Activated CD4-positive, alpha-beta T cell treated with anti-CD3 and anti-CD28 coated beads, Interleukin-2, amount 50 U/mL, for 4 hours (primary cell): ENCODE data around the gene QSOX2.
"Not testable (repeated sequence)": the region's sequence is repeated elsewhere in the genome, so short reads cannot be mapped to it uniquely, and the experiment has no call there.

Experiments
- DNase-seq, 2 experiments: peaks; one replicate each; pipeline ENCODE4 v3.0.0-alpha.2; 2020

The QSOX2 gene

DNA sequence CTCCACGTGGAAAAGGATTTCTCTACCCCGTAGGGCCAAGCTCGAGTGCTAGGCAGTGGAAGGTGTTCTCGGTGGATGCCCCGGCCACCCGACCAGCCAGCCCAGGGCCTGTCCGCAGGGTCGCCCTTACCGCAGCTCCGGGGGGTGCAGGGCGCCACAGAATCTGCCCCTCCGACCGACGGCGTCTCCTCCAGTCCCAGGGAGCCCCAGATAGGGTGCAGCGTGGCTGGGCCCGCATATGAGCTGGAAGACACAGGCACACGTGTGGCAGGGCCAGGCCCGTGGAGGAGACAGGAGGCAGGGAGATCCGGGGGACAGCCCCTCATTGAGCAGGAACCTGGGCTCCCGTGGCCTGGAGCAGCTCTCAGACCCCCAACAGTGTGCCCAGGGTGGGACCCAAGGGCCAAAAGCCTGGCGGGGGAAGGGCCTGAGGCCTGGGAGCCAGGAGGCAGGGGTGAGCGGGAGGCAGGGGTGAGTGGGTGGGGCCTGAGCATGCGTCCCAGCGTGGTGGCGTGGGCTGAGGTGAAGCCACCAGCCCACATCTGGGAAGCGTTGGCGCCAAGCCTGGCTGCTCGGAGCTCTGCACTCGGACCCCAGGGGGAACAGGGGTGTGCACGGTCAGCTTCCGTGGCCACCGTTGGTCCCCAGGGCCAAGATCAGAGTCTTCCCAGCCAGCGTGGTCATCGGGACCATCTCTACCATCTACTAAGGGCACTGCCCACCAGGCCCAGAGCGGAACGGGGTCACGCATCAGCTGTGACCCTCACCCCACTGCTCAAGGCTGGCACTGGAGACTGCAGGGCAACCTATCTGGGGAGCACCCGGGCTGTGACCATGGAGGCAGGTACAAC, 36.0 kb upstream of the QSOX2 start:
- no peak for DNase-seq

DNA sequence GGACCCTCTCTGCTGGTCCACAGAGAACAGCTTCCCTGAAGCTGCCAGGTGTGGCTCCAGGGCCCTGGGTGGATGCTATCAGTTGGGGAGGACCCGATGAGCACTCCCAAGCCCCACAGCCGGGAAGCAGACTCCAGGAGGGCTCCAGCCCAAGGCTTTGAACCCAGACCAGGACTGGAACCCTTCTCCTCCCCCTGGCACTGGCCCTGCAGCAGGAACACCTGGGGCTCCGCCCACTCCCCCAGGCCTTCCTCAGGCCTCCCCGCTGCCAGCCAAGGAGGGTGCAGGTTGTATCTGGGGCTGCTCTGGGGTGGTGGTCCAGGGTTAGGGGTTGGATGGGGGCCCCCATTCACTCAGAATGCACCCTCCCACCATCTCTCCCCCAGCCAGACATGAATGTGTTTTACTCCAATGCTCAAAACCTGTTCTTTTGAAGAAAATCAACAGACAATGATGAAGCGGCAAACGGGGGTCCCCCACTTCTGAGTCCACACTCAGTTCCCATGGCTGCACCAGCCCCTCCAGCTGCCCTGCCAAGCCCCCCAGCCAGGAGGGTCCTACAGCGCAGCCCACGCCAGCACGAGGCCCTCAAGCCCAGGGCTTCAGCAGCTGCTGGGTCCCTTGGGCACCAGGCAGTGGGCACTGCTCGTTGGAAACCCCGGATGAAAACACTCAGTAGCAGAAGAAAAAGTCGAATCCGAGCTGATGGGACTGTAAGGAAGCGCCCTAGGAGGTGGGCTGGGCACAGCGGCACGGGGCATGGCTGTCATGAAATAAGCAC, 35.1 kb upstream of the QSOX2 start:
- DNase-seq, result no peak

DNA sequence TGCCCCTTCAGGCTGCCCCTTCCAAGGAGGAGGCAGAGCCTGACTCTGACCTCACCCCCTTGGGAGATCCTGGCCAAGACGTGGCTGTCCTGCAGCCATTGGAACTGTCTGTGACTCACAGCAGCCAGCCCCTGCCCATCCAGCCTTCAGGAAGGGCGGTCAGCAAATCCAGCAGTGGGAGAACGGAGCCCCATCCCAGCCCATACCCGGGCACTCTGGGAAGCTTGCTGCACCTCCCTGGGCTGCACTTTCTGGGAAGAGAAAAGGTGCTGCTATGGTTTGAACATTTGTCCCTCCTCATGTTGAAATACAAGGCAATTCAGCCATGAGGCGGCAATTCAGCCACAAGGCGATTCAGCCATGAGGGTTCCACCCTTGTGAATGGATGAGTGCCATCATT, 33.9 kb upstream of the QSOX2 start:
- DNase-seq, result no peak

DNA sequence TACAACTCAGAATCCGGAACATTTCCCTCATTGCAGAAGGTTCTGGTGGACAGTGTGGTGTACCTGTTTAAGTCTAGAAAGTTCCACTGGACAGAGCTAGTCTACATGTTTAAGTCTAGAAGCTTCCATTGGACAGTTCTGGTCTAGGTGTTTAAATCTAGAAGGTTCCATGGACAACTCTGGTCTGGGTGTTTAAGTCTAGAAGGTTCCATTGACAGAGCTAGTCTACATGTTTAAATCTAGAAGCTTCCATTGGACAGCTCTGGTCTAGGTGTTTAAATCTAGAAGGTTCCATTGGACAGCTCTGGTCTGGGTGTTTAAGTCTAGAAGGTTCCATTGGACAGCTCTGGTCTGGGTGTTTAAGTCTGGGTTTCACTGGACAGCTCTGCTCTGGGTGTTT, 33.3 kb upstream of the QSOX2 start:
- no peak for DNase-seq

DNA sequence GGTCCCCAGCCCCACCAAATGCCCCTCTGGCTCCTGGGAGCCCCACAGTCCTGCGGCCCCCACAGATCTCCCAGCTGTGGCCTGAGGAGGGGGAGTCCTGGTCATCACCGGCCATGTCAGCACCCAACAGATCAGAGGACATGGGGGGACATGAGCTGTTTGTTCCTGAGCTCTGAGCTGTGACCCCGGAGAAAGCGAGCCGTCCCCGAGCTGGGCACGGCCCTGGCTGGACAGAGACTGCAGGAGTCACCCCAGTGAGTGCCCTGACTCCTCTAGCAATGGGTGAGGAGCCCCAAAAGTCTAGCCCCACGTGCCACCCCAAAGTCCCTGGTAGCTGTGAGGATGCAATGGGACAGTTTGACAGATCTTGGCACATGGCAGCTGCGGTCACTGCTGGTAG, 32.6 kb upstream of the QSOX2 start:
- no peak for DNase-seq

DNA sequence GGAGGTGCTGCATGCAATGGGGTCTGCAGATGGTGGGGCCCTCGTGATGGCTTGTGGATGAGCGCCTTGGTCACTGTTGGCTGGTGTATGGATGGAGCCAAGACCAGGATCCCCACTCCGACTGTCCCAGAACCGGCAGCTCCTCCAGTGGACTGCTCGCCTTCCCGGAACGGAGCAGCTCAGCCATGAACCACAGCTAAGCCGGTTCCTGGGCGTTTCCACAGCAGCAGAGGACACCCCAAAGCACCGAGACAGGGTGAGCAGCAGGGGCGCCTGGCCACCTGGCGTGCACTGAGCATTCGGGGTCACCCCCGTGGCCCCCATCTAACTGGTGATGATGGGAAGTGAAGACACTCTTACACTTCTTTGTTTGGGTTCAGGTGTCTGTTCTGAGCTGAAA, 32.1 kb upstream of the QSOX2 start:
- no peak for DNase-seq

DNA sequence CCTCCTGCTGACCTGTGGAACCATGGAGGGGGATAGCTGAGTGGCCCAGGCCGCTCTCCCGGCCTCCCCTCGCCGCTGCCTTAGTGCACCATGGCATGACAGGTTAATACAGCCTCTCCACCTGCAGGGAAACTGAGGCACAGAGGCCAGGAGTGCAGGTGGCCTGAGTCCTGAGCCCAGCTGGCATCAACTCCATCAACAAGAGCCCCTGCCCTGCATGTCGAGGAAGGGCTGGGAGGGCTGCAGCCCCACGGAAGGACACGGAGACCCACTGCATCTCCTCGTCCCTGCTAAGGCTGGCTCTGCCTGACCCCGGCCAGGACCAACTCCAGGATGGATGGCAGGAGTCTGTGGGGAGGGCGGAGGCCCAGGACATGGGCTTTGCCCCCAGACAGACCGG, 31.1 kb upstream of the QSOX2 start:
- DNase-seq, result no peak

DNA sequence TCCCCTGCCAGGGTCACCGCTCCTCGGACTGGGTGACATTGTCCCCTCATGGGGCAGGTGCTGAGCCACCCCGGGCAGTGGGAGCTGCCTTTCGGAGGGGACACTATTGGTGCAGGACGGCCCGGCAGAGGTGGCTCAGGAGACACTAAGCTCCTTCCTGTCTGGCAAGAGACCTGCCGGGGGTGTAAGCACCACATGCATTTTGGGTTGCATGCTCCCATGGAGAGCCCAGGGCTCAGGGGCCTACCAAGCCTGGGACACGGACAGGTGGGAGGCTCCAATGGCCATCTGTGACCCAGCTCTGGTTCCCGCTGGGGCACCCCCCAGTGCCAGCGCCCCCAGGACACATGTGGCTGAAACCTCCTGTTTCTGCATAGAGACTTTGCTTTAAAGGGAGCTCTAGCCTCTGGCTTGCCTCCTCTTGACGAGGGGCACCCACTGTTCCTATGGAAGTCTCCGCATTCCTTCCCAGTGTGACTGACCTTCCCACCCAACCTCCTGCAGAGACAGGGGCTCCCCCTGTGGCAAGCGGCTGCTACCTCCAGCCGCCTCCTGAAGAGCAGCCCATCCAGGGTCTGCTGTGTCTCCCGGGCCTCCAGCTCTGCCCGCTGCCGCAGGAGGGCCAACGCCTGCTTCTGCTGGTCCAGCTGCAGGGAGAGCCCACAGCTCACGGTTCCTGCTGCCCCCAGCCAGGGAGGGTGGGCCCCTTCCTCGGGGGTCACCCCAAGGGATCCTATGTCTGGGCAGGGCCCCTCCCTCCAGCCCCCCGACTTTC, 30.2 kb upstream of the QSOX2 start:
- DNase-seq, result no peak

DNA sequence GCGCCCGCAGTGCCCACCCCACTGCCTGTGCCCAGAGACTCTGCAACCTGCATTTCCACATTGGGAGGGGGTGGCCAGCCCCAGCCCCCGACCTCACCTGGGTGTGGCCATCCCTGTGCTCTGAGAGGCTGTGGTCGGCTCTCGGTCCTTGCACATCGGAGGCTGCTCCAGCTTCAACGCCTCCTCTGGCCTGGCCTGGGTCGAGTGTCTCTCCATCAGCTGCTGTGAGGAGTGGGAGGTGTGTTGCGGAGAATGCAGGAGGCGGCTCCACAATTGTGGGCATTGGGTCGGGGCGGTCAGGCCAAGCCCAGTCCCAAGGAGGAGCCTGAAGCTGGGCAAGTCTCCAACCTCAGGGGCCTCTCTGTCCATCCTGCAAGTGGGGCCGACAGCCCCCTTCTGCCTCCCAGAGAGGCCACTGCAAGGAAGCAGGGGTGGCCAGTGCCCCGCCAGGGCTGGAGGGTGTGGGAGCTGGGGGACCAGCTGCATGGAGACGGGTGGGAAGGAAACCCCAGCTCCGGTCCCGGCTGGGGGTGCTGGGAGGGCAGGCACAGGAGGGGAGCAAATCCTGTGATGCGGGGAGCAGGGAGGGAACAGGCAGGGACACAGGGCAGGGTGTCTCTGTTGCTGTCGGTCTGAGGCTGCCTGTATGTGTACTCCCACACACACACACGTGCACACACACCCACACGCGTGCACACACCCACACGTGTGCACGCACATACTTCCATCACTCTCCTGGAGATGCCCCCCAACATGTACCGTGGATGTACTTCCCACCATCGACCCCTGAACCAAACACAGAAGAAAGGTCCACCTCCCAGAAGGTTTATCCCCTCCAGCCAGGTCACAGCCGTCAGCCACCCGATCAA, 29.4 kb upstream of the QSOX2 start:
- no peak for DNase-seq

DNA sequence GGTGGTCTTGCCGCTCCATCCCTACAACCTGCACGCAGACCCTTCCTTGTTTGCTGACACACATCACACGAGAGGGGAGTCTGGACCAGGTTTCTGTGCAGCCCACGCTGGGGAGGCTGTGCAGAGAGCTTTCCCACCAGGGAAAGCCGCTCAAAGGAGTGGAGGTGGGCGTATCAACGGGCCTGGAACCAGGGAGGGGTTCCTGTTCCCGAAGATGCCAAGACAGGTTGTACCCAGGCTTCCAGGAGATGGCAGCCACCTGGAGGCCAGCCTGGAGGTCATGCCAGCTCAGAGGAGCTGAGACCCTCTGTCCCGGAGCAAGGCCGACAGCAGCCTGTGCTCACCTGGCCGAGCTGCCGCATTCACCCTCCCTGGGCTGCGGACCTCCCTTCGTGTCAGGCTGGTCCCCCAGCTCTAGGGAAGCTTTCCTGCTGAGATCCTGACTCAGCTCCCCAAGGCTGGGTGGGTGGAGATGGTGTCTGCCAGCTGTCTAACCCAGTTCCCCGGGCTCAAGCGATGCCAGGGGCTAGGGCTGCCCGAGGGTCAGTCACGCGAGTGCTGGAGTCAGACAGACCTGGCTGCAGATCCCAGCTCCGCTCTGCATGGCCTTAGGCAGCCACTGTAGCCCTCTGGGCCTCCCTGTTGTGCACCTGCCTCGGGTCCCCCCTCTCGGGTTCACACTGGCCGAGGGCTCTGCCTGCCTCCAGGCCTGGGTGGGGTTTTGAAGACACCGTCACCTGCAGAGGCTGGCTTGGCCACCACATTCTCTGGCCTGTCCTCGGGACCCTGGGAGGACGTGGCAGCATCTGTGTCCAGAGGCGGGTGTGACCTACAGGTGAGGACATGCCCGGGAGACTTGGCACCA, 28.5 kb upstream of the QSOX2 start:
- DNase-seq, result no peak

DNA sequence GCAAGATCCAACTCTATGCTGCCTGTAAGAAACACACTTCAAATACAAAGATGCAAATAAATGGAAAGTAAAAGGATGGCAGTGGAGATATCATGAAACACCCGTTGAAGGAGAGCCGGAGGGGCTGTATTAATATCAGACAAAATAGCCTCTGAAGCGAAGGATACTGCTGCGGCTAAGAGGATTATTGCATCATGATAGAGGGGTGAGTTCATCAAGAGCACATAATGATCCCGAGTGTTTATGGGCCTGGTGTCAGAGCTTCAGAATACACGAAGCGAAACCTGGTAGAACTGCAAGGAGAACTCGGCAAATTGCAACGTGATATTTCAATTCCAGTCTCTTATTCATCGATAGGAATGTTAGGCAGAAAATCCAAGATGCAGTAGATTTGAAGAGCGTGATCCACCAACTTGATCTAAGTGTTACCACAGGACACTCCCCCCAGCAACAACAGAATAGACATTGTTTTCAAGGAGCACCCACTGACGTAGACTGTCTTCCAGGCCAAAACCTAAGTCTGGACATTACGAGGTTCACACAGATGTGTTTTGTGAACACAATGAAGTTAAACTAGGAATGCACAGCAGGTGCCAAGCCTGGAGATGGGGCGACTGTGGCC, 27.7 kb upstream of the QSOX2 start:
- no peak for DNase-seq

DNA sequence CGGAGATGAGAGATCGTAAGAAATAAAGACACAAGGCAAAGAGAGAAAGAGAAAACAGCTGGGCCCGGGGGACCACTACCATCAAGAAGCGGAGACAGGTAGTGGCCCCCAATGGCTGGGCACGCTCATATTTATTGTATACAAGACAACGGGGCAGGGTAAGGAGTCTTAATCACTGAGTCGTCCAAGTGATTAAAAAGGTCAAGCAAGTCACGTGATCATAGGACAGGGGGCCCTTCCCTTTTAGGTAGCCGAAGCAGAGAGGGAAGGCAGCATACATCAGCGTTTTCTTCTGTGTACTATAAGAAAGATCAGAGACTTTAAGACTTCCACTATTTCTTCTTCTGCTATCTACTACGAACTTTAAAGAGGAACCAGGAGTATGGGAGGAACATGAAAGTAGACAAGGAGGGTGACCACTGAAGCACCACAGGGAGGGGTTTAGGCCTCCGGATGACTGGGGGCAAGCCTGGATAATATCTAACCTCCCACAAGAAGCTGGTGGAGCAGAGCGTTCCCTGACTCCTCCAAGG, 24.6 kb upstream of the QSOX2 start:
- DNase-seq, result no peak

DNA sequence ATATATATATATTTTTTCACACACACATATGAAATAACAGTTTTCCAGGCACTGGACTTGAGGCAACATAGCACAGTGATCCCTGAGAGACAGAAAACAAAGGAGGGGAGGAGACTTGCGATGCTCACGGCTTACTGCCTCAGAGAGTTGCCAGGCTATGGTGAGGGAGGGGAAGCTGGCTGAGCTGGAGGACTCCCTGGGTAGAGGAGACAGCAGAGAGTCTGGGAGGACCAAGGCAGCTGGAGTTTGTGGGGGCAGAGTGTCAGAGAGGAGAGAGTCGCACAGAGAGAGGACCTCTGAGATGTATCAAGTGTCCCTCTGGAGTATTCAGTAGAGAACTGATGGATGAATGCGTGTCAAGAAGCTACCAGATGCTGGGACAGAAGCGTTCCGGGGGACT, 23.1 kb upstream of the QSOX2 start:
- no peak for DNase-seq

DNA sequence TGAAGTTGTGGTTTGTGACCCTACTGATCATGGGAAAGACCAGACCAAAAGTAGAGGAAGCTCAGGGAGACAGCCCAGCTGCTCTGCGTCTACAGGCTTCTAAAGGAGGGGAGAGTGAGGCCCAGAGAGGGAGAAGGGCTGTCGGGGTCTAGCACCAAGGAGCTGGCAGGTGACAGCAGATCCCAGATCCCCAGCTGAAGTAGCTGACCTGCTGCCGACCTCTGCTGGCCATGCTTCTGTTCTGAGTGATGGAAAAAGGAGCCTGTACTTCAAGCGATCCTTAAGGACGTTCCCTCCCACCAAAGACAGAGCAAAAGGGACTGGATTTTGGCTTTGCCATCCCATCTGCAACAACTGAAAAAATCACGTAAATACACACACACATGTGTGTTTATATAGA, 22.7 kb upstream of the QSOX2 start:
- no peak for DNase-seq

DNA sequence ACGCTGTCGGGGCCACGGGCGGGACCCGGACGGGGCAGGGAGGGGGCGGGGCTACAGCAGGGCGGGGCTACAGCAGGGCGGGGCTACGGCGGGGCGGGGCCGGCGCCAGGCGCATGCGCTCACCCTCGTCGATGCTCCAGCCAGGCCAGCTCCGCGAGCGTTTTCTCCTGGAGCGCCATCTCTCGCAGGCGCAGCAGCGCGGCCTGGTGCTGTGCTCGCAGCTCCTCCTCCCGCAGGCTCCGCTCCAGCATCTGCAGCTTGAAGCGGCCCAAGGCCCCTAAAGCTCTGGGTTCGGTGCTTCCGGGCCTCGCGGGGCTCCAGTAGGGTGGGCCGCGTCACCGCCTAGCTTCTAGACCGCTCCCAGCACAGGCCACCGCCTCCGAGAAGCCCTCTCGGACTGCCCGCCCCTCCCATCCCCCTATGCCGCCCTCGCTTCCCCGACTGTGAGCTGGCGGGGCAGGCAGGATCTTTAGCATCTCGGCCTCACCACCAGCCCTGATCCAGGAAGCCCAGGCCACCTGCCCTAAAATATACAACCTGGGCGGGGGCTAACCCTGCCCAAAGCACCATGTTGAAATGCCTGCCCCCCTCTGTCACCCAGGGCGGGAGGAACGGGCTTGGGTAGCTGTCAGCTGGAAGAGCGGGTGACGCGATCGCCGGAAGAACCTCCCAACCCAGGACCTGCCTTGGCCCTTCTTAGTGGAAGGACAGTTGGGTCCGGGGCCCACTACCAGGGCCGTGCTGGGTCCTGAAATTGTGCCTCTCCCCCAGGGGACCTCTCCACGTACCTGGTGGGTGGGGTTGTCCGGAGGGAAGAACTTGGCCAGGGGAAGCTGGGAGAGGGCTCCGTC, 21.9 kb upstream of the QSOX2 start:
- peak; percentile 73 to 76 for DNase-seq

DNA sequence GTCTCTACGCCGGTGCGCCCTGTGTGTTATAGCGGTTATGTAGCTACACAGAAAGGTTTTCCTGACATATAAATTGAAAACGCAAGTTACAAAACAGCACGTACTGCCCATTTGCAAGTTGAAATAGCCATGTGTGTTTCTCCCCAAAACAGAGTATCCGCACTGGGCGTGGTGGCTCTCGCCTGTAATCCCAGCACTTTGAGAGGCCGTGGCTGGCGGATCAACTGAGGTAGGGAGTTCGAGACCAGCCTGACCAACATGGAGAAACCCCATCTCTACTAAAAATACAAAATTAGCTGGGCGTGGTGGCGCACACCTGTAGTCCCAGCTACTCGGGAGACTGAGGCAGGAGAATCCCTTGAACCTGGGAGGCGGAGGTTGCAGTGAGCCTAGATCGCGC, 21.0 kb upstream of the QSOX2 start:
- DNase-seq, result not testable (repeated sequence)

DNA sequence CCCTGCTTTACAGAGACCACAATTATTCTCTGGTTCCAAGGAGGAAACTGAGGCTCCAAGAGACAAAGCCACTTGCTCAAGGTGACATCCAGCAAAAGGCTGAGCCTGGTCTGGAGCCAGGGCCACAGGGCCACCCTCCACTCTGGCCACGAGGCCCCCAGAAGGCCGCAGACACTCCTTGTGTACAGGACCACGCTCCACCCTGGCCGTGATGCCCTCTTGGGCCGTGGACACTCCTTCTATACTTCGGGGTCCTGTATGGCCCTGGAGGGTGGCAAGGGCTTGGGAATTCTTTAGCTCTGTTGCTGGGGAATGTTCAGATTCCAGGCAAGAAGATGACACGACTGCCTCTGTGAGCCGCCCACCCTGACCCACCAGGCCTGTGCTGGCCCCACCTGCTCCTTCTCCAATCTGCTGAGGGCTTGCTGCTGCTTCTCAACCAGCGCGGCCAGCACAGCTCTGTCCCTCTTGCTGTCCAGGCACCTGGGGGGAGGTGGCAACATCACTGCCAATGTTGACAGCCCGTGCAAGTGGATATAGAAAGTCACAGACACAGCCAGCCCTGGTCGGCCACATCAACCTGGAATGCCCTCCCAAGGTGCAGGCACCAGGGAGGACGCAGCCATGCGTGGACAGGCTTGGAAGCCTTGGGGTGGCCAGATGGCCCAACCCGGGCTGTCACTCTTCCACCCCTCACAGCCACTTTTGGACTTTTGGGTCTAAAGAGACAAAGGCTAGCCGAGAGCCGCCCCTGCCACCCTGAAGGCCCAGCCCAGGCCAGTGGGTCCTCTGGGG, 20.1 kb upstream of the QSOX2 start:
- DNase-seq, result no peak

DNA sequence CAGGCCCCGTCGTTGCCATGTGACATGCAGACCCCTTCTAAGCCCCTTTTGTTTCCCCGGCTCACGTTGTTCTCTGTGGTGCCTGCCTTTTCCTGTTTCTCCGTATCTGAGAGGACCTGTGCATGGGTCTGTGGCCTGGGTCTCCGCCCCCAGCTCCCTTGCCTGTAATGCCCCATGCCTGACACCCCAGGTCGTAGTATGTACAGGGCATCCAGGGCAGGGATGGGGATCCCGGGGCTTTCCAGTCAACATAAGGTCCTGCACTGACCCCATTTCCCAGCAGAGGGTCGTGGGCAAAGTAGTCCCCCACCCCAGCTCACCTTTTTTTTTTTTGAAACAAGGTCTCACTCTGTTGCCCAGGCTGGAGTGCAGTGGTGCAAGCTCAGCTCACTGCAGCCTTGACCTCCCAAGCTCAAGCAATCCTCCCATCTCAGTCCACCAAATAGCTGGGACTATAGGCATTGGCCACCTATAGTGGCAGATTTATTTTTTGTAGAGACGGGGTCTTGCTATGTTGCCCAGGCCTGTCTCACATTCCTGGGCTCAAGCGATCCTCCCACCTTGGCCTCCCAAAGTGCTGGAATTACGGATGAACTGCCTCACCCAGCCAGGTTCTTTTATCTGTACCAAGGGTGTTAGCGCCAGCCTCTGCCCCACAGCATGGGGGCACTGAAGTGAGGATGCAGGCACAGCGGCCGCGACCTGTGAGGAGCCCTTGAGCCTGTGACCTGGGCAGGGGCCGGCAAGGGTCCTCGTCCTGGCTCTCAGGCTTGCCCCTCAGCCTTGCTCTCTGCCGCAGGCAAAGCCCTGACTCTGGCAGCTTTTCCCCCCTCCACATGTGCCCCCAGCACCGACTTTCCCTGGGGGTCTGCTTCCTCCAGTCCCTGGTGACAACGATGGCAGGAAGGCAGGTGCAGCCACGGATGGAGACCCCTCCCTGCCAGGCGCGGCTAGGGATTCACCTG, 19.1 kb upstream of the QSOX2 start:
- no peak for DNase-seq
